HUES48 (cell line): ENCODE data around the gene ECEL1.

ENCODE experiments used
- H3K27ac ChIP-seq: one replicate; pipeline ENCODE4 v1.7.0; 2013; ENCODE audit warnings: low read depth, low read length, inconsistent platforms
- H3K27me3 ChIP-seq: 2 replicates; pipeline ENCODE4 v1.6.1; 2013; ENCODE audit warnings: mild to moderate bottlenecking, low read length; ENCODE audit not compliant: control insufficient read depth, insufficient read depth
- H3K36me3 ChIP-seq: 2 replicates; pipeline ENCODE4 v1.6.1; 2013; ENCODE audit warnings: low read length; ENCODE audit not compliant: control insufficient read depth, insufficient read depth
- H3K4me1 ChIP-seq: 2 replicates; pipeline ENCODE4 v1.6.1; 2013; ENCODE audit warnings: mild to moderate bottlenecking, low read length; ENCODE audit not compliant: control insufficient read depth, insufficient read depth
- H3K4me3 ChIP-seq: 2 replicates; pipeline ENCODE4 v1.5.1; 2013; ENCODE audit warnings: mild to moderate bottlenecking, low read depth, low read length
- H3K9ac ChIP-seq: 2 replicates; pipeline ENCODE4 v1.6.1; 2013; ENCODE audit warnings: mild to moderate bottlenecking, low read depth, low read length, moderate library complexity
- H3K9me3 ChIP-seq: 2 replicates; pipeline ENCODE4 v1.6.1; 2013; ENCODE audit warnings: low read length; ENCODE audit not compliant: control insufficient read depth, insufficient read depth

The ECEL1 gene

DNA sequence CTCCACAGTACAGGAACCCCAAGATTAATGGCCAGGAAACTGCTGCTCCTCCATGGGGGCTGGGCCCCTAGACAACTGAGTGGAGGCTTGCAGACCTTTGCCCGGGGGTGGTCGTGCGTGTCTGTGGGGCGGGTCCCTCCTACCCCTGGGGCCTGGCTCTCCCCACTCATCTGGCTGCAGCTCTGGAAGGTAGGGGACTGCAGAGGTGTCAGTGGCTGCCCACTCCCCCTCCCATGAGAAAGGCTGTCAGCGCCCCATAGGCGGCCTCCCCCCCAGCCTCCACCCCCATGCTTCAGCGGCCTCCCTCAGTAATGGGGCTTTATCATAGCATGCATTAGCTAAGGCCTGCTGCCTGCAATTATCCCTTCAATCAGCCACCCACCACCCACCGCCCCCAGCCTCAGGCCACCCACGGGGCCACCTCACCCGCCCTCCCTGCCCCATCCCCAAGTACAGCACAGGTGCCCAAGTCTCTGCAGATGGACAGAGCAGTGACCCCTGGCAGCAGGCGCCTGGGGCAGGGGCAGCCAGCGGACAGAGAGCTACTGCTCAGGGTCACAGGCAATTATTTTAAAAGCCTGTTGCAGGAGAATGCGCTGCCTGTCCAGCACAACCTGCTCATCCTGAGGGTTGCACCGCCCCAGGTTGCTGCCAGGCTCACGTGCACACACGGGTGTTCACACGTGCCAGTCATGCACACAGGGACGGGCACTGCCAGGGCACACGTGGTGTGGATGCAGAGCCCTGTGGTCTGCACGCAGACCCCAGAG, 9.1 kb upstream of the ECEL1 start:
- Histone ChIP-seq H3K4me3 (no peak overlapping the region), H3K27ac (no peak overlapping the region), H3K4me1 (peaks cover 5% of the 10 kb centered on the region; the same call in 1 of the 2 replicates), H3K9ac (no peak overlapping the region), H3K9me3 (no peaks in the 10 kb centered on the region), H3K27me3 (peaks cover 12% of the 10 kb centered on the region; the same call in 1 of the 2 replicates), H3K36me3 (no peaks in the 10 kb centered on the region)

DNA sequence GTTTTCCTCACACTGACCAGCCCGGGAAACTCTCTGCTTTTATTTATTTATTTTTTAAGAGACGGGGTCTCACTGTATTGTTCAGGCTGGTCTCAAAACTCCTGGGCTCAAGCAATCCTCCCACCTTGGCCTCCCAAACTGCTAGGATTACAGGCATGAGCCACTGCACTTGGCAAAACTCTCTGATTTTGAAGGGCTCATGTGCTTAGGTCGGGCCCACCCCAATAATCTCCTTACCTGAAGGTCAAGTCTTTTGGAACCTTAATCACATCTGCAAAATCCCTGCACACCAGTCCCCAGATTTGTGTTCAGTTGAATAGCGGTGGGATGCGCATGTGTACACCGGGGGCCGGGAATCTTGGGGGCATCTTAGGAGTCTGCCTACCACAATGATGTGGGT, 7.7 kb upstream of the ECEL1 start:
- Histone ChIP-seq H3K9me3 (no peaks in the 10 kb centered on the region), H3K27ac (no peak overlapping the region), H3K4me1 (peaks cover 5% of the 10 kb centered on the region; the same call in 1 of the 2 replicates), H3K4me3 (no peak overlapping the region), H3K9ac (no peak overlapping the region), H3K36me3 (no peaks in the 10 kb centered on the region), H3K27me3 (peaks cover 2% of the 10 kb centered on the region; the same call in 1 of the 2 replicates)

DNA sequence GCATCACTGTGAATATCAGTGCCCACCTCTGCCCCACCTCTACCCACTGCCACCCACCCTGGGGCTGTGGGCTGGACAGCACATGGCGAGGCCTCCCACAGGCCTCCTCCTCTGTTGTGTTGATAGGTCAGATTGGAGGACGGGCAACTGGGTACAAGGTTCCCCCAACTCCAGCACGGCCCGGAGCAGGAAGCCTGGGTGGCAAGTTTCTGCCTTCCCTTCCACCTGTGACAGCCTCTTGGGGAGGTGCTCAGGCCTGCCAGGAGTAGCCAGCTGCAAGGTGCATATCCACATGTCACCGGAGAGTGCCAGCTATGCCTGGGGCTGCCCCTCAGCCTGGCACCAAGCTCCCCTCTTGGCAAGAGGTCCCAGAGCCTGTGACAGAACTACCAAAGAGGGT, 6.9 kb upstream of the ECEL1 start:
- Histone ChIP-seq H3K4me3 (no peak overlapping the region), H3K9ac (no peak overlapping the region), H3K9me3 (no peaks in the 10 kb centered on the region), H3K4me1 (peaks cover 11% of the 10 kb centered on the region), H3K36me3 (no peaks in the 10 kb centered on the region), H3K27ac (no peak overlapping the region), H3K27me3 (peaks cover 9% of the 10 kb centered on the region)

DNA sequence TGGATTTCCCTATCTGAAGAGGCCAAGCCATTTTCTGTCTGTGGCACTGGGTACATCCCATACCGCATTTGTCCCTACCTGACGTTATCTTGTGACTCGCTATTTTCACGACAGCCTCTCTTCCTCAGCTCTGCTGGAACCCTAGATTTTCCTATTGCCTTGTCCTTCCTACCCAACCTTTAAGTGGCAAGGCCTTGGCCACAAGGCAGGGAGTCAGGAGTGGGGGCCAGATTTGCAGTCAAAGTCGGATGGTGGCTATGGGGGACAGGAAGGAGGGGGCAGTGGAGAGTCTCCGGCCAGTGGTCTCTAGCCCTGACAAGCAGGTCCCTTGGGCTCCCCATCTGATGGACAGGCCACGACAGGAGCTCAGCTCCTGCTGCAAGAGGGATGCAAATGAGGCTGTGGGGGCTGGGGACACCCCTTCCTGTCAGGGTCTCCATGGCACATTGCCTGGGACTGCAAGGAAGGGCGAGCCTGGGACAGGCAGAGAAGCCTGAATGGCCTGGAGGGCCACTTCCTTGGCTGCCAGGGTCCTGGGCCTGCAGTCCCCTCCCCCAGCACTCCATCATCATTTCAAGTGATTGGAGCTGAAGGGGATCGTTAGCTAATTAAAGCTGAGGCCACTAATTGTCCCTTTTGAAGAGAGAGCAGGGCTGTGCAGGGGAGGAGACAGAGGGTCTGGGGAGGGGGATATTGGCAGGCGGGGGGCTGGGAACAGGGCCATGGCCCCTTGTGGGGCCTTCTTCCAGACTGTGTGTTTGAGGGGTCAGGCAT, 6.3 kb upstream of the ECEL1 start:
- Histone ChIP-seq H3K27ac (no peak overlapping the region), H3K9ac (no peak overlapping the region), H3K36me3 (no peaks in the 10 kb centered on the region), H3K4me3 (no peak overlapping the region), H3K4me1 (peaks cover 17% of the 10 kb centered on the region), H3K27me3 (peaks cover 16% of the 10 kb centered on the region), H3K9me3 (no peaks in the 10 kb centered on the region)

DNA sequence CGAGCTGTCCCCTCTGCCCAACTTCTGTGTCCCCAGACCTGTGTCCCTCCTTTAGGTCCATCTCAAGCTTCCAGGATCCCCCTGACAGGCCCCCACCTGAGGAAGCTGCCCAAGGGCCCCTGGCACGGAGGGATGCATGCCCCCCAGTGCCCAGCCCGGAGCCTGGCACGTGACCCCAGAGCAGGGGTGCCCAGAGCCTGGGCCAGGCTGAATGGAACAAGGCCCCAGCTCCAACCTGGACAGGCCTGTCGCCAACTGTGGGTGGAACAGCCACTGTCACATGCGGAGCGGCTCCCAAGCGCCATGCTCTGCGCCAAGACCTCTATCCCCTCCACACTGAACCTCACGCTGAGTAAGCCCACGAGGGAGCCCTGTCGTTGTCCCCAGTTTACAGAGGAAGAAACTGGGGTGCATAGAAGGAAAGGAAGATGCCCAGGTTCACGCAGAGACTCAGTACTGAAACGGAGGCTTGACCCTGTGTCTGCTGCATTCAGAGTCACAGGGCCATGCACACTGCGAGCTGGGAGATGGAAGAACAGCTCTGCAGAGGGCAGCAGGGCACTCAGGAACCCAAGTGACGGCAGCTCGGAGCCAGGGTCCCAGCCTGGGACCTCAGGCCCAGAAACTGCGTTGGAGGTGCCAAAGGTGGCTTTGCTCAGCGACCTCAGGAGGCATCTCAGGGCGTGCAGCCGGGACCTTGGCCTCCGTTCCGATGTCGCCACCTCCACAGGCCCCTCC, 5.5 kb upstream of the ECEL1 start:
- no peaks in the 10 kb centered on the region for H3K36me3 ChIP-seq
- H3K4me3 ChIP-seq, result no peak overlapping the region
- H3K9me3 ChIP-seq, result no peaks in the 10 kb centered on the region
- peaks cover 23% of the 10 kb centered on the region for H3K27me3 ChIP-seq
- H3K4me1 ChIP-seq, result peaks cover 24% of the 10 kb centered on the region
- no peak overlapping the region for H3K27ac ChIP-seq
- no peak overlapping the region for H3K9ac ChIP-seq

DNA sequence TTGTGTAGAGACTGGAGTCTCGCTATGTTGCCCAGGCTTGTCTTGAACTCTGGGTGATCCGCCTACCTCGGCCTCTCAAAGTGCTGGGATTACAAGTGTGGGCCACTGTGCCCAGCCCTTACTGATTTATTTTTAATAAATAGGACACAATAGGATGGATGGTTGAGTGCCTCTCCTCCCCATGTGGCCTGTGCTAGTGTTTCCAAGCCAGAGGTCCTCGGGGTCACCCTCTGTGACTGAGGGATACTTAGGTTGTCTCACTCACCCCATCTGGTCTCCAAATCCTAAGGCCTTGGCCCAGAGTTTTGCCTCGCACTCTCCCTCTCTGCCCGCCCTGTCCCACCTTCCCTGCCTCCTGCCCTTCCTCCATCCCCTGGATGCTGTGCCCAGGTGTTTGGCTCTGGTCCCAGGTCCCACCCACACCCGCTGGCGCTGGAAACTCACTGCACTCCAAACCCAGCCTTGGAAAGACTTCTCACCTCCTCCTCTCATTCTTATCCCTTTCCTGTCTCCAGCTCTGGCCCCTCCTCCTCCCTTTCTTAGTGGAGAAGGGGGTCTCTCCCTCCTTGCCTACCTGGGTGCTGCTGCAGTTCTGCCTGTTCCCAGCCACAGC, 4.7 kb upstream of the ECEL1 start:
- no peak overlapping the region for H3K9ac ChIP-seq
- peaks cover 26% of the 10 kb centered on the region for H3K4me1 ChIP-seq
- no peaks in the 10 kb centered on the region for H3K36me3 ChIP-seq
- H3K4me3 ChIP-seq, result no peak overlapping the region
- no peaks in the 10 kb centered on the region for H3K9me3 ChIP-seq
- peaks cover 30% of the 10 kb centered on the region for H3K27me3 ChIP-seq
- H3K27ac ChIP-seq, result no peak overlapping the region

DNA sequence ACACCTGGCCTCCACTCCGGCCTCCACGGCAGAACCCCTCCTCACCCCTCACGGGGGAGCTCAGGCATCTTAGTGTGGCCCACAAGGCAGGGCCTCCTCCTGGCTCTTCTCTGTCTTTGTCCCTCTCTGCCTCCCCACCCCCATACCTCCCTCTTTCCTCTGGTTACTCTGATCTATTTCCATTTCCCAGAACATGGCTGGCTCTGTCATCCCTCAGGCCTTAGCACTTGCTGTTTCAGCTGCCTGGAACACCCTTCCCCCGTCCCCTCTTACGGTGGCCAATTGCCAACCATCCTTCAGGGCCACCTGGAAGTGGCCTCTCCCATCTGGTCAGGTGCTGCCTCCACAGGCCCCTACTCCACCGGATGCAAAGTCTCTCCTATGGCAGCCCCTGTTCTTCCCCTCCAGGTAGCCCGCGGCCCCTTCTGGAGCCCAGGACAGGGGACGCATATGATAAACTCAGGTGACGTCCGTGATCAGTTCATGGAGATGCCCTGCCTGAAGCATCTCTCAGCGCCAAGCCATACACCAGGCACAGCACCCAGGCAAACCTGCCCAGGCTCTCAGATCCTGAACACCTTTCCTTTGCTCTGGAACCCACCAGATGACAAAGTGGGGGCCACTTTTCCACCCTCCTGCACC, 3.6 kb upstream of the ECEL1 start:
- H3K27me3 ChIP-seq, result peaks cover 41% of the 10 kb centered on the region
- no peaks in the 10 kb centered on the region for H3K9me3 ChIP-seq
- H3K9ac ChIP-seq, result no peak overlapping the region
- no peak overlapping the region for H3K27ac ChIP-seq
- no peak overlapping the region for H3K4me3 ChIP-seq
- peaks cover 26% of the 10 kb centered on the region for H3K4me1 ChIP-seq
- no peaks in the 10 kb centered on the region for H3K36me3 ChIP-seq

DNA sequence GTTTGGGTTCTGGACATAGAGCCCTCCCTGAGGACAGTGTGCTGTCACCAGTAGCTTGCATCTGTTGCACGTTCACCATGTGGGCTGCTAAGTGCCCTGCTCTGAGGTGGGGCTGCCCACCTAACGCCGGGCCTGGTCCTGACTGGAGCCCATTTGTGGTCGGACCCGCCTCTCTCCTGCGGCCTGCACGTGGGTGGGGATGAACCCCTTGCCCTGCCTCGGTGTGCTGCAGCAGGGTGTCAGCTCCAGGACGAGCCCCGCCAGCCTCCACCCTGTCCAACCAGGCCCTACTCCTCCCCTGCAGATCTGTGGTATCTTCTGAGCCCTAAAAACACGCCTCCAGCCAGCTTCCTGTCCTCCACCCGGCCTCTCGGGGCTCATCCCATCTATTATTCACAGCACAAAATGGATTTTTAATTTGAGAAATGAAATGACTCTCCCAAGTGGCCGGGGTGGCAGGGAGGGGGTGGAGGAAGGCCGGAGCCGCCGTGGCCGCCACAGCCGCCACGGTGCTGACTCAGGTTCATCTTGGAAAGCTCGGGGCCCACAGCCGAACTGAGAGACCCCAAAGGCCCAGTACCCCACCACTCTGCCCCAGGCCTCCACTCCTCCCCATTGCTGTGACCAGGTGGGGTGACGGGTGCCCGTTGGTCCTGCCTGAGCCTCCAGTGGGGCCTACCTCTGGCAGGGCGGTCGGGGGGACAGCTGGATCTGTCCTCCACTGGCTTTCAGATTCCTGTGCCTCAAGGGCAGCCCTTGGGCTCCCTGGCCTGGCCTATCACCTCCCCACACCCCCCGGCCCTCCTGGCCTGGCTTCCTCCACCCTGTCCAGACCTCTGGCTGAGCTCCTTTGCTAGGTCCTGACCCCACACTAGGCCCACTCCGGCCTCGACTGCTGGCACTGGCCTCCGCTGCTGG, 2.8 kb upstream of the ECEL1 start:
- Histone ChIP-seq H3K9me3 (no peaks in the 10 kb centered on the region), H3K9ac (no peak overlapping the region), H3K4me3 (no peak overlapping the region), H3K36me3 (no peaks in the 10 kb centered on the region), H3K4me1 (peaks cover 26% of the 10 kb centered on the region), H3K27me3 (peaks cover 49% of the 10 kb centered on the region), H3K27ac (no peak overlapping the region)

DNA sequence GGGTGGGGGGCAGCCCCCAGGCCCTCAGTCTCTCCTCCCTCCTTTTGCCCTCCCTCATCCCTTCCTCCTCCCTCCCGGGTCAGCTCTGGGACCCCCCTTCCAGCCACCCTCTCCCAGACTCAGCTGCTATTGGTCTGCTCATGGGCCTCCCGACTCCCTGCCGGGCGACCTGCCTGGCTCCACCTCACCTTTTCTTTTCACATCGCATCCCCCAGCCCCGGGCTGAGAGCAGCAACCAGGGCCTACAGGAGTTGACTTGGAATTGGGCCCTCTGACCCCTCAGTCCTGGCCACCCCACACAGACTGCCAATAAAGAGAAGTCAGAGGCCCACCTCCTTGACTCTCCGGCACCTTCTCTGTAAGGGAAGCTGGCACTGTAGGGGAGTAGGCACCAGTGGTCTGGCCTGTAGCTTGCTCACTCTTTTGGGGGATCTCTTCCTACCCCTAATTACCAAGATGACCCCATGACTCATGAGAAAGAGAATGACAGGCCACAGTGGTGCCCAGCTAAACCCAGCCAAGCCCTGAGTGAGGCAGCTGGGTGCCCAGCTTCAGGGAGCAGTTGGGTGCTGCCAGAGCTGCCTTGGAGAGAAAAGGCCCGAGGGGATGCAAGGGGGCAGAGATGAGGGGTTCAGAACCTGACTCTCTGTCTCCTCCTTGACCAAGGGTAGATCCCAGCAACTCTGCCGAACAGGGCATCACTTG, 2.0 kb upstream of the ECEL1 start:
- Histone ChIP-seq H3K9me3 (no peaks in the 10 kb centered on the region), H3K27me3 (peaks cover 57% of the 10 kb centered on the region), H3K36me3 (no peaks in the 10 kb centered on the region), H3K27ac (no peak overlapping the region), H3K4me1 (peaks cover 26% of the 10 kb centered on the region), H3K9ac (no peak overlapping the region), H3K4me3 (no peak overlapping the region)
